Measurements from ENCODE around the gene TRPM6.
"Not testable (repeated sequence)": the region's sequence is repeated elsewhere in the genome, so short reads cannot be mapped to it uniquely, and the experiment has no call there.

The TRPM6 gene, protein sequence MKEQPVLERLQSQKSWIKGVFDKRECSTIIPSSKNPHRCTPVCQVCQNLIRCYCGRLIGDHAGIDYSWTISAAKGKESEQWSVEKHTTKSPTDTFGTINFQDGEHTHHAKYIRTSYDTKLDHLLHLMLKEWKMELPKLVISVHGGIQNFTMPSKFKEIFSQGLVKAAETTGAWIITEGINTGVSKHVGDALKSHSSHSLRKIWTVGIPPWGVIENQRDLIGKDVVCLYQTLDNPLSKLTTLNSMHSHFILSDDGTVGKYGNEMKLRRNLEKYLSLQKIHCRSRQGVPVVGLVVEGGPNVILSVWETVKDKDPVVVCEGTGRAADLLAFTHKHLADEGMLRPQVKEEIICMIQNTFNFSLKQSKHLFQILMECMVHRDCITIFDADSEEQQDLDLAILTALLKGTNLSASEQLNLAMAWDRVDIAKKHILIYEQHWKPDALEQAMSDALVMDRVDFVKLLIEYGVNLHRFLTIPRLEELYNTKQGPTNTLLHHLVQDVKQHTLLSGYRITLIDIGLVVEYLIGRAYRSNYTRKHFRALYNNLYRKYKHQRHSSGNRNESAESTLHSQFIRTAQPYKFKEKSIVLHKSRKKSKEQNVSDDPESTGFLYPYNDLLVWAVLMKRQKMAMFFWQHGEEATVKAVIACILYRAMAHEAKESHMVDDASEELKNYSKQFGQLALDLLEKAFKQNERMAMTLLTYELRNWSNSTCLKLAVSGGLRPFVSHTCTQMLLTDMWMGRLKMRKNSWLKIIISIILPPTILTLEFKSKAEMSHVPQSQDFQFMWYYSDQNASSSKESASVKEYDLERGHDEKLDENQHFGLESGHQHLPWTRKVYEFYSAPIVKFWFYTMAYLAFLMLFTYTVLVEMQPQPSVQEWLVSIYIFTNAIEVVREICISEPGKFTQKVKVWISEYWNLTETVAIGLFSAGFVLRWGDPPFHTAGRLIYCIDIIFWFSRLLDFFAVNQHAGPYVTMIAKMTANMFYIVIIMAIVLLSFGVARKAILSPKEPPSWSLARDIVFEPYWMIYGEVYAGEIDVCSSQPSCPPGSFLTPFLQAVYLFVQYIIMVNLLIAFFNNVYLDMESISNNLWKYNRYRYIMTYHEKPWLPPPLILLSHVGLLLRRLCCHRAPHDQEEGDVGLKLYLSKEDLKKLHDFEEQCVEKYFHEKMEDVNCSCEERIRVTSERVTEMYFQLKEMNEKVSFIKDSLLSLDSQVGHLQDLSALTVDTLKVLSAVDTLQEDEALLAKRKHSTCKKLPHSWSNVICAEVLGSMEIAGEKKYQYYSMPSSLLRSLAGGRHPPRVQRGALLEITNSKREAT (N-terminal part only)

DNA sequence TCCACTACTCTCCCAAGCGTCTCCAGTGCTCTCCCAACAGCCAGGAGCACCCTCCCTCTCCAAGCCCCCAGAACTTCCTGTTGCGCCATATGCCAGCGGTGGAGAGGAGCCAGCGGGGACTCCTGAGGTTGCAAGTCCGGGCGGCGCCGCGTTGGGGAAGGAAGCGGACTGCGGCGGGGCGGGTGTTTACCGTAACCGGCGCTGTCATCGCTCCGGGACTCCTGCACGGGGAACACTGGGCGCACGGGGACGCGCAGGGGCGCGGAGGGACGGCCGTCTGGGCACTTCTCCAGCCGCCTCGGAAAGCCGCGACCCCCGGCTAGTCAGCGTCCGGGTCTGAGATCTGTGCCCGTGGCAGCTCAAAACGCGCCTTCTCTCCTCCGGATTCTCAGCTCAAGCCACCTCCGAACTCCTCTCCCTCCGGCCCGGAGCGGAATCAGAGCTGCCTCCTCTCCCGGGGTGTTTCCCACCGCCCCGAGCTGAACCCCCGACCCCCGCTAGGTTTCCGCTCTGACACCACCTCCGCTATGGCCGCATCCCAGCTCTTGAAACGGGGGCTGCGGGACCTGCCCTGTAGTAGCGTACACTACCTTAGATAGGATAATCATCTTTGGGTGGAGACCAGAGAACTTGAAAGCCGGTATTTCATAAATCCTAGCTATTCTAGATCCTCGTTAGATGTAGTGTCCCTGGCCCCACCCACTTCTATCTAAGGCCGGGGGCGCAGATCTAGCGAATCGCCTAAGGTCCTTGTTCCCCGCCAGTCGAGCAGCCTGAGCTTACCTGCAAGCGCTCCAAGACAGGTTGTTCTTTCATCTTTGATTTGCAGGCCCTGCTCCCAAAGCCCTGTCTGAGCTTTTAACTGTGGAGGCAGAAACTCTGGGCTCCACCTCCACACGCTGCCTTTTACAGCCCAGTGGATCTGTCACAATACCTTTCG lies at the start of gene TRPM6:
TRPM6 (minus strand) TSS at position 881 of the 940 bp plus-strand sequence; CDS start at position 816, 65 bp downstream.
- peak; percentile 64 for DNase-seq

GRCh38 chr9:74935008-74935407 lies 47.3 kb upstream of the TRPM6 start:
- DNase-seq, result no peak

- no peak for DNase-seq
Observed at GRCh38 chr9:74921737-74922136, 34.0 kb upstream of the TRPM6 start.

DNA sequence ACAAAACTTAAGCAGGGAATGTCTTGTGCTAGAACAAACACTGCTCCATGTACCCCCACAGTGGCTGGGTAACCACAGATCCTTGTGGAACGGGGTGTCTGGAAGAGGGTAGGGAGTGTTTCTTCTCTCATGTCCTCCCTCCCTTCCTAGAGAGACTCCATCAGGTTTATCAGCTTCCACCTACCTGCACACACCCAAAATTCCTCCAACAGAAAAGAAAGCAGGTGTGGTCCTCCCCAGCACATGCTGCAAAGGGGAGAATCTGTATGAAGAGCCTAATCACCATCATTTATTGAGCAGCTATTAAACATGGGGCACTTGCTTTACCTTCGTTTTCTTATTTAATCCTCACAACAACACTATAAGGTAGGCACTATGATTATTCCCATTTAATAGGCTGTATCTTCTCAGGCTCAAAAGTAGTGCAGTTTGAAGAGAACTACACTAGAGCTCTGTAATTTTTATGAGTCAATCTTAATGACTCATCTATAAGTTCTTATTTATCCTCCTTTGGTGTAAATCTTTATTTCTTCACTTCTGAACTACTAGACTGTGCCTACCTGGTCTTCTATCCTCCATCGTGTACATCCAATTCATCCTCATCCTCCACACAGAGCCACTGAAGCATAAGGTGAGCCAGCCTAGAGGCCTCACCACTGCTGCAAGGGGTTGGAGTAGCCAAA lies 33.4 kb upstream of the TRPM6 start:
- no peak for DNase-seq

GRCh38 chr9:74910036-74910435 lies 22.3 kb upstream of the TRPM6 start:
- no peak for DNase-seq

DNA sequence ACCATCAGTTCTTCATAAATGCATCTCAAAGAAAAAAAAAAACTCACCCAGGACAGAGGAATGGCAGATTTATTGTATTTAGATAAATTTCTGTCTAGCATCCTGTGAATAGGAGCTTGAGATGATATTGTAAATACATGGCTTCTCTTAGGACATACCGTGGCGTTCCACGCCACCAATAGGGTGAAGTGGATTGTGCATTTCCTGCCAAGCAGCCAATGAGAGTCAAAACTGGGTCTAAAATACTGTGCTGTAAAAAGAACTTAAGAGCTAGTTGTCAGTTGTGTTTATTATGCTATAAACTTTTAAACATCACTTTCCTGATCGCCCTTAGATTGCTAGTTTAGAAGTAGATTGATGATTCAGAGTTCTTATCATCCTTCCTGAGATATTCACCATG lies 20.9 kb upstream of the TRPM6 start:
- DNase-seq, result no peak

GRCh38 chr9:74907085-74907484 lies 19.4 kb upstream of the TRPM6 start:
- no peak for DNase-seq

DNA sequence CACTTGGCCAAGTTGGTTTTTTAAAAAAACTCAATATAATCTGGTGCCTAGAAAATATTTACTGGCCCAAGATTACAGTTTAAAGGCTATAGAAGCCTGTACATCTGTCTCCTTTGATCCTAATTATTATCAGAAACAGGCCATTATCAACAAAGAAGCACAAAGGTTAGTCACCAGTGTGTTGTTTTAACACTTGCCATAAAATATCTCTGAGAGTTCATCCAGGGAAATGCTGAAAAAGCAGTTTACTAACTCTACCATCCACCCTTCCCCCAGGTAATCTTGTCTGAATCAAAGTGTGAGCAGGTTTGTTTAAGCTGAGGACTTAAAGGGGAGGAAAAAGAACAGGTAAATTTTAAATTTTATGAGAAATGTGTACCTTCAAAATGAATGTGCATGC lies 13.3 kb upstream of the TRPM6 start:
- no peak for DNase-seq

- not testable (repeated sequence) for DNase-seq
Observed at GRCh38 chr9:74888449-74888848, 728 bp upstream of the TRPM6 start.

DNA sequence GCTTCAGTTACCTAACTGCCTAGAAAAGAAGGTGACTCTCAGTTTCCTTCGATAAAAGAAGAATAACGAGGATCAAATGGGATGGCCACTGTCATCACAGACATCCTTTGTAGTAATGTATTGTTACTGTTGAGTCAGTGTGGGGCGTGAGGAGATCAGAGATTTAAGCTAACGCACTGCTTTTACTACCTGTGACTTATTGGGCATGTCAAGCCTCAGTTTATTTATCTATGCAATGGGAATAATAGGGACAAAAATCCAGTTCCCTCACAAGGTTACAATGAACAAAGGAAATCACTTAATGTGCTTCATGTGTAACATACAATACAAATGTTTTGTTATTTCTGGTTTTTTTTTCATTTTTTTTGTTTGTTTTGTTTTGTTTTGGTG lies 255 bp upstream of the TRPM6 start:
- no peak for DNase-seq

DNA sequence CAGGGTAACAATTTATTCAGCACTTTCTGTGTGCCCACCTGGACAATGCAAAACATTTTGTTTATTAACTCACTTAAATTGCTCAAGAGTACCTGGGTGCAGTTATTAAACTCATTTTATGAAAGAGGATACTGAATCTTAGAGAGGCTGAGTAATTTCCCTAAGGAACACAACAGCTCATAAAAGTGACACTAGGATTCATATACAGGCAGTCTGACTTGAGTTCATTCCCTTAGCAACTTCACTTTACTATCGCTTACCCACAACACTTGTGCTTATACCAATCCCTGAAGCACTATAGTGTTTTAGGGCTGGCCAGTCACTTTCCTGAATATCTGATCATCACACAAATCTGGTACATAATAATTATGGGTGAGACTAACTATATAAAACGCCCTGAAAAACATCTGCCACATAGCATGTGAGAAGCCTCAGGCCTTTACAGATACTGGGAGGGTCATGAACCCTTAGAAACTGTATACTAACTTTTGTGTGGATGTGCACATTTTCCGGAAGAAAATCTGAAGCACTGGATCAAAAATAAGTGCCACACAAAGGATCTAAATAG lies 11.3 kb downstream of the TRPM6 start:
- no peak for DNase-seq

GRCh38 chr9:74875656-74876055 lies 12.1 kb downstream of the TRPM6 start:
- DNase-seq, result no peak

- no peak for DNase-seq
Observed at GRCh38 chr9:74874220-74874619, 13.5 kb downstream of the TRPM6 start.

GRCh38 chr9:74872619-74873233 lies 15.0 kb downstream of the TRPM6 start:
- no peak for DNase-seq

GRCh38 chr9:74867483-74867882 lies 20.2 kb downstream of the TRPM6 start:
- no peak for DNase-seq

DNA sequence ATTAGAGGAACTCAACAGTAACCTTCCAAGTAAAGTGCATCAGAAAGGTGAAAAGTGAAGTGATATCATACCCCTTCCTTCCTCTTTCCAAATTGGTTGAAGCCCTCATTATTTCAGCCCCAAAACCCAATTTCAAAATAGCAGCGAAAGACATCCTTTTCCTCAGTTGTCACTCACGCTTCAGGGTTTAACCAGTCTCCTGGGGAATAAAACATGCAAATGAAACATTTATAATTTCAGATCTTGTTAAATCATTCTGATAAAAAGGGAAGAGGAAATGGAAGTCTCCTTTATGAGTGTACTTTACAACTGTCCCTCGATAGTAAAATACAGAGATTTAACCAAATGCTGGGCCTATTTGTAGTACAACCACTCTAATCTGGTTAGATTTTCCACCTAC lies 22.5 kb downstream of the TRPM6 start:
- no peak for DNase-seq

GRCh38 chr9:74861773-74862474 lies 25.8 kb downstream of the TRPM6 start:
- DNase-seq, result peak; percentile 54

DNA sequence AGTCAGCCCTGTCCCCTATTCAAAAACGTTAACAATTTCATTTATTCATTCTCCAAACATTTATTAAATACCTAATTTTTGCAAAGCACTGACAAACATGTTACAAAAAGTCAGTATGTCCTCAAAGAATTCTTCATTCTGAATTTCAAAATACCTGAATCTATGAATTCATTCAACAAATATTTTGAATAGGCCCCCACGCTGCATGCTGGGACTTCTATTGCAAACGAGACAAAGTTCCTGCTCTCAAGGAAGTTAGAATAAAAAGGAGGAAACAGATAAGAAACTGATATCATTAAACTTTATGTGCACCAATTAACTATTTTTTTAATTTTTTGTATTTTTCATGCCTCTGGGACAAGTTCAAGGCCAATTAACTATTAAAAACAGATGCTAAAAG lies 26.6 kb downstream of the TRPM6 start:
- no peak for DNase-seq

- not testable (repeated sequence) for DNase-seq
Observed at GRCh38 chr9:74860247-74860646, 27.5 kb downstream of the TRPM6 start.

DNA sequence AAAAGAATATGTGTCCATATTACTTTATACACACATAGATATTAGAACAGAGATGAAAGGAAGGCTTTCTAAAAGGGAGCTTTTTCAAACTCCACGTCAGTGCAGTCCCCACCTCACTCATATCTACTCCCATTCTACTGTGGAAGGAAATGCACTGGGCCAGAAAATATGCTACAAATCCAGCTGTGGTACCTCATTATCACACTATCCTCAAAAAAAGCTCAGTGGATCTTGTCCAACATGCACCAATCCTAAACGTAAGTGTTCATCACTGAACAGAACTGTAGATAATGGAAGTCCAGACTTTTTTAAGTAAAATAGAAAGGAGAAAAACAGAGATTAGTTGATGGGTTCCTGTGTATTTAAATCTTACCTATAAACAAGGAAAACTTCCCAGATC lies 27.9 kb downstream of the TRPM6 start:
- DNase-seq, result no peak

All from activated CD4-positive, alpha-beta T cell treated with anti-CD3 and anti-CD28 coated beads, Interleukin-2, Interleukin-6, amounts not matched to agents 100 ng/mL and 50 ng/mL, durations not matched to agents 16 hours and 8 hours (primary cell).